ENCODE measurements around the gene PRICKLE3. TPM values are rescaled to one million over a fixed set of nuclear protein-coding genes. Genes with fewer than 3 reads are reported as not detected.

Gene PRICKLE3
- total RNA-seq, 1 experiment from 2014 or later, result 22.3 TPM

DNA sequence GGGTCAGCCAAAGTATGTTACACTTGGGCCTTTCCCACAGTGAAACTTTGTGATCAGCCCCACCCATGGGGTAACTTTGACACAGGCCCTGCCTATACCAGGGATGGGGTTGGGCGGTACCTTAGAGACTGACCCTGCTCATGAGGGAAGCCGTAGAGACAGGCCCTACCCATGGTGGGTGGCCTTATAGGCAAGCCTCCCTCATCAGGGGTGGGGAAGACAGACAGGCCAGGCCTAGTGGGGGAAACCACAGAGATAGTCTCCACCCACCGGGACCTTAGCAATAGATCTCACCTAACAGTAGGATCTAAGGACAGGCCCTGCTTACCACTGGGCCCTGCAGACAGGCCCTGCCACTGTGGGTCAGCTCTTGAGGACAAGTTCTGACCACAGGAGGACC is 7.6 kb downstream of the PRICKLE3 start:
- Mint-ChIP-seq H3K4me1 (ENCODE audit: low read depth, unreplicated experiment) (peaks cover 33% of the 10 kb centered on the region), H3K27me3 (ENCODE audit: unreplicated experiment) (no peaks in the 10 kb centered on the region), H3K9me3 (ENCODE audit: low read depth, unreplicated experiment) (no peaks in the 10 kb centered on the region), H3K27ac (ENCODE audit: unreplicated experiment) (no peak overlapping the region), H3K4me3 (ENCODE audit: low read depth, unreplicated experiment) (no peak overlapping the region), H3K36me3 (ENCODE audit: insufficient read depth, unreplicated experiment) (peaks cover 63% of the 10 kb centered on the region)
- no TSS peak for BruUV-seq (replicated peaks)
- CTCF ChIA-PET, result no interaction called here
- no peak for DNase-seq
- intact Hi-C loops (cut with micrococcal nuclease; ENCODE audit: unreplicated experiment), result no loop called here
- no peak for TF ChIP-seq CTCF (IDR thresholded peaks at IDR 0.05; ENCODE audit: unreplicated experiment)

- no peak for TF ChIP-seq CTCF (IDR thresholded peaks at IDR 0.05; ENCODE audit: unreplicated experiment)
- no peak for DNase-seq
- Mint-ChIP-seq H3K4me1 (ENCODE audit: low read depth, unreplicated experiment) (peaks cover 33% of the 10 kb centered on the region), H3K9me3 (ENCODE audit: low read depth, unreplicated experiment) (no peaks in the 10 kb centered on the region), H3K27ac (ENCODE audit: unreplicated experiment) (peak overlapping the region; percentile 65), H3K27me3 (ENCODE audit: unreplicated experiment) (no peaks in the 10 kb centered on the region), H3K4me3 (ENCODE audit: low read depth, unreplicated experiment) (no peak overlapping the region), H3K36me3 (ENCODE audit: insufficient read depth, unreplicated experiment) (peaks cover 67% of the 10 kb centered on the region)
- CTCF ChIA-PET, result no interaction called here
- intact Hi-C loops (cut with micrococcal nuclease; ENCODE audit: unreplicated experiment), result no loop called here
- no TSS peak for BruUV-seq (replicated peaks)
Measured at GRCh38 chrX:49177873-49178480, 8.2 kb downstream of the PRICKLE3 start.

DNA sequence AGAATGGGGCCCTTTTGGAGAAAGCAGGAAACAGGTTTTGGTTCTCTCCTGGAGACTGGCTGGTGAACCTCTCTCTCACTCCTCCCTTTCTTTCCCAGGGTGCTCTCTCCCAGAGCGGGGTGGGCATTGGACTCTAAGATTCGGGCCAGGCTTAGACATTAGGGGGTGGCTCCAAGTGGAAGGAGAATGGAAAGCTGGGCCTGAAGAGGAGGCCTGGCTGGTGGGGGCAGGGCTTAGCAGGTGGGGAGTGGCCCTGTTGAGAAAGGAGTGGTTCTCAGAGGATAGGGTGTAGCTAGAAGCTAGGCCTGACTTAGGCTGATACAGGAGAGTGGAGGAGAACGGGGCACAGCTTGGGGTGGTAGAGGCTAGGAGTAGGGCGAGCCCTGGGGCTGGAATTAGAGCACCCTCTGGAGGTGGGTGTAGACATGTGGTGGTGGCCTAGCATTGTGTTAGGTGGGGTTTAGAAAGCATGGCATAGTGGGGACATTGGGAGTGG is 8.8 kb downstream of the PRICKLE3 start:
- no TSS peak for BruUV-seq (replicated peaks)
- H3K27me3 Mint-ChIP-seq (ENCODE audit: unreplicated experiment), result no peaks in the 10 kb centered on the region
- peaks cover 33% of the 10 kb centered on the region for H3K4me1 Mint-ChIP-seq (ENCODE audit: low read depth, unreplicated experiment)
- no peak for TF ChIP-seq CTCF (IDR thresholded peaks at IDR 0.05; ENCODE audit: unreplicated experiment)
- H3K4me3 Mint-ChIP-seq (ENCODE audit: low read depth, unreplicated experiment), result no peak overlapping the region
- no peaks in the 10 kb centered on the region for H3K9me3 Mint-ChIP-seq (ENCODE audit: low read depth, unreplicated experiment)
- CTCF ChIA-PET, result no interaction called here
- peak; percentile 21 for DNase-seq
- peak overlapping the region; percentile 65 for H3K27ac Mint-ChIP-seq (ENCODE audit: unreplicated experiment)
- intact Hi-C loops (cut with micrococcal nuclease; ENCODE audit: unreplicated experiment), result no loop called here
- peaks cover 69% of the 10 kb centered on the region for H3K36me3 Mint-ChIP-seq (ENCODE audit: insufficient read depth, unreplicated experiment)

GRCh38 chrX:49176421-49177326 is 9.5 kb downstream of the PRICKLE3 start:
- Mint-ChIP-seq H3K27me3 (ENCODE audit: unreplicated experiment) (no peaks in the 10 kb centered on the region), H3K36me3 (ENCODE audit: insufficient read depth, unreplicated experiment) (peaks cover 76% of the 10 kb centered on the region), H3K27ac (ENCODE audit: unreplicated experiment) (peak overlapping the region; percentile 83), H3K4me3 (ENCODE audit: low read depth, unreplicated experiment) (no peak overlapping the region), H3K9me3 (ENCODE audit: low read depth, unreplicated experiment) (no peaks in the 10 kb centered on the region), H3K4me1 (ENCODE audit: low read depth, unreplicated experiment) (peaks cover 33% of the 10 kb centered on the region)
- CTCF ChIA-PET, result interaction anchor here (0.6 kb wide), 1 partner anchor 9 kb away, joined by 7 read pairs; no protein-coding TSS in a partner anchor
- peak; percentile 28 for DNase-seq
- BruUV-seq (replicated peaks), result no TSS peak
- intact Hi-C loops (cut with micrococcal nuclease; ENCODE audit: unreplicated experiment), result no loop called here
- no peak for TF ChIP-seq CTCF (IDR thresholded peaks at IDR 0.05; ENCODE audit: unreplicated experiment)
